Keratinocyte (primary cell): Measurements from ENCODE around the gene S100A14.

Experiments
- CTCF ChIP-seq, 3 experiments: IDR thresholded peaks in 1 of 3; conservative IDR thresholded peaks in 1 of 3; optimal IDR thresholded peaks in 1 of 3; 2 replicates in 2 of 3; 3 replicates in 1 of 3; pipeline versions ENCODE3 to v1.5.1; 2011; ENCODE audit warnings: low read length in 3 of 3, mild to moderate bottlenecking in 3 of 3, moderate library complexity in 2 of 3, control low read depth in 1 of 3, inconsistent platforms in 1 of 3; ENCODE audit not compliant: insufficient read depth in 2 of 3; ENCODE audit errors: extremely low read depth in 1 of 3
- EZH2 ChIP-seq: IDR thresholded peaks from one replicate; pipeline ENCODE4 v1.6.1; 2012; ENCODE audit warnings: inconsistent platforms, mild to moderate bottlenecking, low read length, moderate library complexity

- TF ChIP-seq CTCF (optimal IDR thresholded peaks at IDR 0.05 in 1 of 3, IDR thresholded peaks at IDR 0.05 in 1 of 3, conservative IDR thresholded peaks at IDR 0.05 in 1 of 3; ENCODE audit: extremely low read depth in 1 of 3, insufficient read depth in 2 of 3, low read length in 3 of 3) (no peak), EZH2 (no peak)
These were observed 7.0 kb upstream of the S100A14 start for GRCh38 chr1:153623101-153623500.
